Daoy (cell line): ENCODE measurements around the gene SPAG9. TPM values are rescaled to one million over a fixed set of nuclear protein-coding genes. Genes with fewer than 3 reads are reported as not detected.

Experiments used
- DNase-seq: peaks from one replicate; pipeline ENCODE4 v3.0.0-alpha.2; 2015; ENCODE audit warnings: low read depth
- total RNA-seq: library from RNA; depleted of rRNA; stranded (reverse); fragments of >200 nt; shearing (Covaris generic); gene quantifications from 2 replicates; pipeline ENCODE4 v1.2.3, GENCODE V29; 2014; rRNA removed

SPAG9 gene, protein sequence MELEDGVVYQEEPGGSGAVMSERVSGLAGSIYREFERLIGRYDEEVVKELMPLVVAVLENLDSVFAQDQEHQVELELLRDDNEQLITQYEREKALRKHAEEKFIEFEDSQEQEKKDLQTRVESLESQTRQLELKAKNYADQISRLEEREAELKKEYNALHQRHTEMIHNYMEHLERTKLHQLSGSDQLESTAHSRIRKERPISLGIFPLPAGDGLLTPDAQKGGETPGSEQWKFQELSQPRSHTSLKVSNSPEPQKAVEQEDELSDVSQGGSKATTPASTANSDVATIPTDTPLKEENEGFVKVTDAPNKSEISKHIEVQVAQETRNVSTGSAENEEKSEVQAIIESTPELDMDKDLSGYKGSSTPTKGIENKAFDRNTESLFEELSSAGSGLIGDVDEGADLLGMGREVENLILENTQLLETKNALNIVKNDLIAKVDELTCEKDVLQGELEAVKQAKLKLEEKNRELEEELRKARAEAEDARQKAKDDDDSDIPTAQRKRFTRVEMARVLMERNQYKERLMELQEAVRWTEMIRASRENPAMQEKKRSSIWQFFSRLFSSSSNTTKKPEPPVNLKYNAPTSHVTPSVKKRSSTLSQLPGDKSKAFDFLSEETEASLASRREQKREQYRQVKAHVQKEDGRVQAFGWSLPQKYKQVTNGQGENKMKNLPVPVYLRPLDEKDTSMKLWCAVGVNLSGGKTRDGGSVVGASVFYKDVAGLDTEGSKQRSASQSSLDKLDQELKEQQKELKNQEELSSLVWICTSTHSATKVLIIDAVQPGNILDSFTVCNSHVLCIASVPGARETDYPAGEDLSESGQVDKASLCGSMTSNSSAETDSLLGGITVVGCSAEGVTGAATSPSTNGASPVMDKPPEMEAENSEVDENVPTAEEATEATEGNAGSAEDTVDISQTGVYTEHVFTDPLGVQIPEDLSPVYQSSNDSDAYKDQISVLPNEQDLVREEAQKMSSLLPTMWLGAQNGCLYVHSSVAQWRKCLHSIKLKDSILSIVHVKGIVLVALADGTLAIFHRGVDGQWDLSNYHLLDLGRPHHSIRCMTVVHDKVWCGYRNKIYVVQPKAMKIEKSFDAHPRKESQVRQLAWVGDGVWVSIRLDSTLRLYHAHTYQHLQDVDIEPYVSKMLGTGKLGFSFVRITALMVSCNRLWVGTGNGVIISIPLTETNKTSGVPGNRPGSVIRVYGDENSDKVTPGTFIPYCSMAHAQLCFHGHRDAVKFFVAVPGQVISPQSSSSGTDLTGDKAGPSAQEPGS (N-terminal part only)
- total RNA-seq: 51.6 and 54.2 TPM in 2 replicates

GRCh38 chr17:51120739-51121619 lies at the start of gene SPAG9:
Gene SPAG9 (minus strand): TSS chr17:51120868. CDS start chr17:51120656, 212 bp downstream.
- DNase-seq: peak; percentile 96

GRCh38 chr17:51169340-51169739 lies 48.7 kb upstream of the SPAG9 start:
- no peak for DNase-seq

DNA sequence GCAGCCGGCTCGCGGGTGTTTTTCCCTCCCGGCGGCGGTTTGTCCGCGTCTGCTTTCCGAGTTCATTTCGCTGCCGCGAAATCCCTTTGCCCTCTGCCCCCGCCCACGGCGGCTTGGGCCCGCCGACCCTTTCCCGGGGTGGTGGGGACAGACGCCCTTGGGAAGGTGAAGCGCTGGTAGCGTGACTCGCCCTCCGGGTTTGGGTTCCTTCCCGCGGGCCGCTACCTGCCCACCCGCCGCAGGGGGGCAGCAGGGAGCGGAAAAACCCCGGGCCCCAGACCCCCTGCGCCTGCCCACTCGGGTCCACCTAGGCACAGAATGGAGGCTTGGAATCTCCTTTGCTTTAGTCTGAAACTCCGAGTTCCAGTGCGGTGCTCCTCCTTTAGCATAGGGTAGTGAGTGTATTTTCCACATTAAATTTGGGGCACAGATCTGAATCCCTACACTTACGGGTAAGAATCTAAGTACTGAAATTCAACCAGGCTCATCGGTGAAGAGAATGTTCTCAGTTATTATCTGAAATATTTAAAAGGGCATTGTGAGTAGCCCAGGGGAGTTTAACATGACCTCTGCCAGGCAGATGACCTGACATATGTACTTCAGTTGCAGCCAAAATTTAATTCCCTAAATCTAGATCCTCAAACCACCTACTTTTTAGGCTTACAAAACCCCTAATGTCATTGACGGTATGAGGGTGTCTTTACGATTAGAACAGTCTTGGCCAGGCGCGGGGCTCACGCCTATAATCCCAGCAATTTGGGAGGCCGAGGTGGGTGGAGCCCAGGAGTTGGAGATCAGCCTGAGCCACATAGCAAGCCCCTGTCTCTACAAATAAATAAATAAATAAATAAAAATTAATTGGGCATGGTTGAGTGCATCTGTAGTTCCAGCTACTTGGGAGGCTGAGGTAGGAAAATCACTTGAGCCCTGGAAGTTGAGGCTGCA lies 46.6 kb upstream of the SPAG9 start:
- peak; percentile 54 for DNase-seq

DNA sequence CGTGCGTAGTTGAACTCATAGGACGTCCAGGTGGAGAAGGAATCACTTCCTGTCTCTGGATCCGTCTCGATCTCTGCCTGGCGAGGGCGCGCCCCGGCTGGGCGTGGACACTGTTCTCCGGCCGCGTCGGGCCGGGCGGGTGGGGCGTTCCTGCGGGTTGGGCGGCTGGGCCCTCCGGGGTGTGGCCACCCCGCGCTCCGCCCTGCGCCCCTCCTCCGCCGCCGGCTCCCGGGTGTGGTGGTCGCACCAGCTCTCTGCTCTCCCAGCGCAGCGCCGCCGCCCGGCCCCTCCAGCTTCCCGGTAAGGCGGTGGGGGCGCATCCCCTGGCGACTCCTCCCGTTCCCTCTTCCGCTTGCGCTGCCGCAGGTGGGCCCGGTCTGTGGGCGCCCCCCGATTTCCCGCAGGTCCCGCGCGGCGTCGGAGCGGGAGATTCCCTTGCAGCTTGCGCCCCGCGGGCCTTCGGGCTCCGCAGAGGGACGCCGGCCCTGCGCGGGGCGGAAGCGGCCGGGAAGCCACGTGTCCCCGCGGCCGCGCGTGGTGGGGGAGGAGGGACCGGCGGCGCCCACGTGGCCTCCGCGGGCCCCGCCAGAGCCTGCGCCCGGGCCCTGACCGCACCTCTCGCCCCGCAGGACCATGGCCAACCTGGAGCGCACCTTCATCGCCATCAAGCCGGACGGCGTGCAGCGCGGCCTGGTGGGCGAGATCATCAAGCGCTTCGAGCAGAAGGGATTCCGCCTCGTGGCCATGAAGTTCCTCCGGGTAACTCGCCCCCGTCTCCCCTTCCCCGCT lies 45.7 kb upstream of the SPAG9 start, which contains the start of gene NME2:
Gene NME2 (plus strand): TSS at position 214 of the 789 bp plus-strand sequence. CDS start 420 bp downstream, at position 634.
- peak; percentile 91 for DNase-seq

- peak; percentile 38 for DNase-seq
Observed at GRCh38 chr17:51165680-51166197, 45.1 kb upstream of the SPAG9 start.

GRCh38 chr17:51164911-51165679 lies 44.4 kb upstream of the SPAG9 start:
- peak; percentile 4 for DNase-seq

DNA sequence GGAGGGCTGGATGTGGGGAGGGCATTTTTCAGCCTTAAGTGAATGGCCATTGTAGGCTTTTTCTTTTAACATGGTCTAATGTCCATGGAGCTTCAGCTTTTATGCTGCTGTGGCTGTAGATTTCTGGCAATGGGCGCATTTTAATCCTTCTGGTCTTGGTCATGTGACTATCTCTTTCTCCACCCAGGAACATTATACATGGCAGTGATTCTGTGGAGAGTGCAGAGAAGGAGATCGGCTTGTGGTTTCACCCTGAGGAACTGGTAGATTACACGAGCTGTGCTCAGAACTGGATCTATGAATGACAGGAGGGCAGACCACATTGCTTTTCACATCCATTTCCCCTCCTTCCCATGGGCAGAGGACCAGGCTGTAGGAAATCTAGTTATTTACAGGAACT lies 40.9 kb upstream of the SPAG9 start:
- no peak for DNase-seq

GRCh38 chr17:51159604-51160003 lies 38.9 kb upstream of the SPAG9 start:
- no peak for DNase-seq

DNA sequence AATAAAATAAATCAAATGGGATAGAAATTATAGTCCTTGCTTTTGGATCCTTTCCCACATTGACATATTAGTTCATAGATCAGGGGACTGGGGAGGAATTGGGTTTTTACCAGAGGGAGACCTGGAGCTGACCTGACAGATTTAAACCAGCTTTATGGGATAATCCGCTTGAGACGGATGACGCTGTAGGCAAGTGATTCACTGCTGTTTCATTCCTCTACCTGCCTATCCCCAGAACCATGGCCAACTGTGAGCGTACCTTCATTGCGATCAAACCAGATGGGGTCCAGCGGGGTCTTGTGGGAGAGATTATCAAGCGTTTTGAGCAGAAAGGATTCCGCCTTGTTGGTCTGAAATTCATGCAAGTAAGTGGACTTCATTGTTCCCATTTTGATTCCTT lies 34.7 kb upstream of the SPAG9 start:
- no peak for DNase-seq

- no peak for DNase-seq
Observed at GRCh38 chr17:51154176-51154575, 33.5 kb upstream of the SPAG9 start.

DNA sequence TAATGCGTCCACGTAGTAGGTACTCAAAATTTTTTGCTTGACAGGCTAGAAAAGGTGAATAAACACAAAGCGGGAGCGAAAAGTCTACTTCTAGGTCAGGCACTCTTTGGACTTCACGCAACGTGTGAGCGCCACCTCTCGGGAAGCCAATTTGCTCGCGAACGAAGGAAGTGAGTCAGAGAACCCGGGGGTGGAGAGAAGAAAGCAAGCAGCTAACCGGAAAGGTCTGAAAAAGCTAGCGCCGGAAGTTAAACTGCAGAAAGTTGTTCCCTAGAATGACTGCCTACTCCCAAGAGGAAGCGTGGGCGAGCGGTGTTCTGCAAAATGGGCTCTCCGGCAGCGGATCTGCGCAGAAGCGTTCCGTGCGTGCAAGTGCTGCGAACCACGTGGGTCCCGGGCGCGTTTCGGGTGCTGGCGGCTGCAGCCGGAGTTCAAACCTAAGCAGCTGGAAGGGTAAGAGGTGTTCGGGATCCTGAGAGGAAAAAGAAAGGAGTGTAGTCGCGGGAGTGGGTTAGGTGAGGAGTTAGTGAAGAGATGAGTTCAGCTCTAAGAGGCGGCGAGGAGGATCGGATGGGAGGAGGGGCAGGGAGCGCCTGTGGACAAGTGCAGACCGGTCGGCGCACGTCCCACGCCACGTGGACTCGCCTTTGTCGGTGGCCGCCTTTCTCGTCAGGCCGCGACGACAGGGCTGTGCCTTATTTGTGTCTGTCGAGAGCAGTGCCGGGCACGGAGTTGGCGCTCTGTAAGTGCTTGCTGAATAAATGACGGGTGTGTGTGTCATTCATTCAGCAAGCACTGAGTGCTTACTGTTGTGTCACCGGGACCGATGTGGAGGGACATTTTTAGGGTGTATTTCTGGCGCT lies 32.8 kb upstream of the SPAG9 start, which contains the start of gene NME1:
Gene NME1 (plus strand): TSS at position 350 of the 863 bp plus-strand sequence. CDS start 2,096 bp downstream, outside the sequence.
- DNase-seq: peak; percentile 96

- peak; percentile 12 for DNase-seq
Observed at GRCh38 chr17:51152766-51153209, 32.1 kb upstream of the SPAG9 start.

DNA sequence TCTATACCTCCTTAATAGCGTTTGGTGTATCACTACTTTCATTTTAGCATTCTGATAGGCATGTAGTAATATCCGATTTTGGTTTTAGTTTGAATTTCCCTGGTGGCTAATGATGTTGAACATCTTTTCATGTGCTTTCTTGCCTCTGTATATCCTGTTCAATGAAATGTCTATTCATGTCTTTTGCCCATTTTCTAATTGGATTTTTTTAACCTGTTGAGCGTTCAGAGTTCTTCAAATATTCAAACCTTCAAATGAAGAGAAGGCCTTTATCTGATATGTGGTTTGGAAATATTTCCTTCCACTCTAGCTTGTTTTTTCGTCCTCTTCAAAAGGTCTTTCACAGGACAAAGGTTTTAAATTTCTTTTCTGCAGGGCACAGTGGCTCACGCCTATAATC lies 30.3 kb upstream of the SPAG9 start:
- DNase-seq: no peak

DNA sequence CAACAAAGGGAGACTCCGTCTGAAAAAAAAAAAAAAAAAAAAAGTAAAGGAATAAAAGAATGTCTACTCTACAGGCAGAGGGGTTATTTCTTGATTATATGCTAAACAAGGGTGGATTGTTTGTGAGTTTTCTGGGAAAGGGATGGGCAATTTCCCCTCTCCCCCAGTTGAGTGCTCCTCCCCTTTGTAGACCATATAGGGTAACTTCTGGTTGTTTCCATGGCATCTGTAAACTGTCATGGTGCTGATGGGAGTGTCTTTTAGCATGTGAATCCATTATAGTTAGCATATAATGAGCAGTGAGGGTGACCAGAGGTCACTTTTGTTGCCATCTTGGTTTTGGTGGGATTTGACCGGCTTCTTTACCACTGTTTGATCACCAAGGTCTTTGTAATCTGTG lies 28.5 kb upstream of the SPAG9 start:
- no peak for DNase-seq

- peak; percentile 16 for DNase-seq
Observed at GRCh38 chr17:51147650-51148049, 27.0 kb upstream of the SPAG9 start.

GRCh38 chr17:51144266-51145022 lies 23.8 kb upstream of the SPAG9 start:
- DNase-seq: no peak
